Measurements from ENCODE around the gene ACTG2.
"Not testable (repeated sequence)": the region's sequence is repeated elsewhere in the genome, so short reads cannot be mapped to it uniquely, and the experiment has no call there.

The ACTG2 gene

DNA sequence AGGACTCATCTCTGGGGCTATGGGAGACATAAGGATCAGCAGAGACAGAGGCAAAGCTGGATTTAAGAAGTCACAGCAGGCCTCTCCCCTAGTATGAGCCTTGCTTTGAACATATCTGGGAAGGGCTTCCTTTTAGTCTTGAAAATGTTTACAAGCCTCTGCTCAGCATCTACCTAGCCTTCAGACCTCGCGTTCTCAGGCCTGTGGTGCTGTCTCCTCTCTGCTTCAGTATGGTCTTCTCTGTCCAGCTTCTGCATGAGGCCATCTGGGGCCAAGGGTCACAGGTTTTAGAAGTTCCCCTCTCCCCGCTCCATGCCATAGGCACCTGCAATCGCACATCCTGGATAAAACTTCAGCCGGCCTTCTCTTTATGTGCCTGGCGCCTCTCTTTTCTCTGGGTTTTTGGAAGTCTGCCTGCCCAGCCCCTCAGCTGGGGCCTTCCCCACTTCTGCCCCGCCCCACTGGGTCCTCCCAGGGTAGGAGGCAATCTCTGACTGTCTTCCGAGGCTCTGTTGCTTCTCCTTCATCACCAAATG is 7.1 kb downstream of the ACTG2 start:
- Histone ChIP-seq H3K4me1 (peaks cover 20% of the 10 kb centered on the region), H3K4me3 (no peak overlapping the region), H3K27me3 (no peaks in the 10 kb centered on the region), H3K9me3 (no peaks in the 10 kb centered on the region), H3K27ac (no peak overlapping the region), H4K20me1 (peaks cover 14% of the 10 kb centered on the region; the same call in 1 of the 2 replicates), H3K36me3 (no peaks in the 10 kb centered on the region), H3K9ac (no peak overlapping the region), H3K4me2 (no peak overlapping the region)
- TF ChIP-seq Cebpa-rat (IDR thresholded peaks at IDR 0.05), result no peak

DNA sequence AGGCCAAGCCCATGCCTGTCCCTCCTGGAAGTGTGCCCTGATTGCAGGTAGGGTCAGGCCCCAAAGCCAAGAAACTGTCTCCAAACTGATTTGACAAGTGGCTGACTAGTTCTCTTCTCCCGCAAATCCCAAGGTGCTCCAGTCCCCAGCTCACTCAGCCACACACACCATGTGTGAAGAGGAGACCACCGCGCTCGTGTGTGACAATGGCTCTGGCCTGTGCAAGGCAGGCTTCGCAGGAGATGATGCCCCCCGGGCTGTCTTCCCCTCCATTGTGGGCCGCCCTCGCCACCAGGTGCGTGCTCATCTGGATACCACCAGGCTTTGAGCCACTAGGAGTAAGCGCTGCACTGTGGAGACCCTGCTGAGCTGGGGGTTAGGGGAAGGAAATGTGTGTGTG is 8.3 kb downstream of the ACTG2 start:
- H3K9me3 ChIP-seq, result no peaks in the 10 kb centered on the region
- no peak overlapping the region for H3K27ac ChIP-seq
- H3K4me1 ChIP-seq, result peaks cover 16% of the 10 kb centered on the region
- H3K36me3 ChIP-seq, result no peaks in the 10 kb centered on the region
- H3K27me3 ChIP-seq, result no peaks in the 10 kb centered on the region
- no peak overlapping the region for H3K4me2 ChIP-seq
- H3K4me3 ChIP-seq, result no peak overlapping the region
- no peak for TF ChIP-seq Cebpa-rat (IDR thresholded peaks at IDR 0.05)
- peaks cover 12% of the 10 kb centered on the region; the same call in 1 of the 2 replicates for H4K20me1 ChIP-seq
- H3K9ac ChIP-seq, result no peak overlapping the region

DNA sequence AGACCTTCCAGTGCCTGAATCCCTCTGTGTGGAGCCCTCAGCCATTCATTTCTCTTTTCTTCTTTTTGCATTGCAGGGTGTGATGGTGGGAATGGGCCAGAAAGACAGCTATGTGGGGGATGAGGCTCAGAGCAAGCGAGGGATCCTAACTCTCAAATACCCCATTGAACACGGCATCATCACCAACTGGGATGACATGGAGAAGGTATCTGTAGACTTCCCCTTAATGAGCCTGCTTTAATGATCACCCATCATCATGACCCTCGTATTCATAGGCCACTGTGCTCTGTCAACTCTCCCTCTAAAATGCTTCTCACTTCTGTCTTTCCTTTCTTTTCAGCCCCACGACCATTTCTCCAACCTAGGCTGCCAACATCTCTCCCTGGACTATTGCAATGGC is 9.5 kb downstream of the ACTG2 start:
- Histone ChIP-seq H3K36me3 (no peaks in the 10 kb centered on the region), H3K4me3 (no peak overlapping the region), H3K9me3 (no peaks in the 10 kb centered on the region), H3K4me1 (peaks cover 4% of the 10 kb centered on the region), H3K9ac (no peak overlapping the region), H3K27me3 (no peaks in the 10 kb centered on the region), H3K4me2 (no peak overlapping the region), H3K27ac (no peak overlapping the region), H4K20me1 (peaks cover 1% of the 10 kb centered on the region; the same call in 1 of the 2 replicates)
- no peak for TF ChIP-seq Cebpa-rat (IDR thresholded peaks at IDR 0.05)

DNA sequence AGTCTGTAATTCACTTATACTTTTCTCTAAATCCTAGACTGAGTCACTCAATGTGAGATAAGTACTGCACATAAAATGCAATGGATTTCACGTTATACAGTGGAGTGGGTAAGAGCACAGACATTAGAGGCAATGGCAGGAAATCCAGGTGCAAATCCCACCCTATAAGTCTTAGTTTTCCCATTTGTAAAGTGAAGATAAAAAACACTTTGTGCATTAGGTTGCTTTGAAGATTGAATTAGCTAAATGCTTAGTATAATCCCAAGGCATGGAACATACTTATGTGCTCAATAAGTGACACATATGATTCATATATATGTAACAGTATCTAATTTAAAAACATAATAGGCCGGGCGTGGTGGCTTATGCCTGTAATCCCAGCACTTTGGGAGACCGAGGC is 10.5 kb downstream of the ACTG2 start:
- Histone ChIP-seq H3K27ac (no peak overlapping the region), H3K36me3 (no peaks in the 10 kb centered on the region), H4K20me1 (no peaks in the 10 kb centered on the region), H3K4me3 (no peak overlapping the region), H3K9ac (no peak overlapping the region), H3K4me2 (no peak overlapping the region), H3K27me3 (no peaks in the 10 kb centered on the region), H3K9me3 (no peaks in the 10 kb centered on the region), H3K4me1 (no peaks in the 10 kb centered on the region; the same call in 1 of the 2 replicates)
- TF ChIP-seq Cebpa-rat (IDR thresholded peaks at IDR 0.05), result no peak

DNA sequence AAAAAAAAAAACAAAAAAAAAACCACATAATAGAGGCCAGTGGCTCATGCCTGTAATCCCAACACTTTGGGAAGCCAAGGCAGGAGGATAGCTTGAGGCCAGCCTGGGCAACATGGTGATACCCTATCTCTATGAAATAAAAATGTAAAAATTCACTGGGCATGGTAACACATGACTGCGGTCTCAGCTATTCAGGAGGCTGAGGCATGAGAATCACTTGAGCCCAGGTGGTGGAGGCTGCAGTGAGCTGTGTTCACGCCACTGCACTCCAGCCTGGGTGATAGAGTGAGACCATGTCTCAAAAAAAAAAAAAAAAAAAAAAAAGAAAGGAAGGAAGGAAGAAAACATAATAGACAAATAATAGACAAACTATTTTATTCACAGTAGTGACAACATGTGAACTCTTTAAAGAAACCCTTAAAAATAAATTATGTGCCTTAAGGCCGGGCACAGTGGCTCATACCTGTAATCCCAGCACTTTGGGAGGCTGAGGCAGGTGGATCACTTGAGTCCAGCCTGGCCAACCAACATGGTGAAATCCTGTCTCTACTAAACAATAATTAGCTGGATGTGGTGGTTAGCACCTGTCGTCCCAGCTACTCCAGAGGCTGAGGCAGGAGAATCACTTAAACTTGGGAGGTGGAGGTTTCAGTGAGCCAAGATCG is 11.3 kb downstream of the ACTG2 start:
- not testable (repeated sequence) for H3K36me3 ChIP-seq, H4K20me1 ChIP-seq, H3K27ac ChIP-seq, H3K4me2 ChIP-seq, H3K9me3 ChIP-seq, H3K9ac ChIP-seq, H3K27me3 ChIP-seq, H3K4me3 ChIP-seq, H3K4me1 ChIP-seq

DNA sequence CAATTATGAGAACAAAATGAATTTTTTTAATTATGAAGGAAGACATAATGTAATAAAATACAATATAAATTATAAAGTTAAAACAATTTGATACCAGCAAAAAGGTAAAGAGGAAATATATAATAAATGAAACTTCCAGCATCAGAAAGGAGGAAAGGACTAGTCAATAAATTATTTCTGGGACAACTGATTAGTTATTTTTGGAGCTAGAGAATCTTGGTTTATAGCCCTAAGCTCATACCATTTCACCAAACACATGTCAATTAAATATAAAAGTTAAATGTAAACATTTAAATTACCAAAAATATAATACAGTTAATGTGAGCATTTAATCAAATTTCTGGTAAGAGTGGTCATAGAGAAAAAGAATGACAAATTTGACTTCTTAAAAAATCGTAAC is 12.1 kb downstream of the ACTG2 start:
- Histone ChIP-seq H3K4me1 (no peaks in the 10 kb centered on the region; the same call in 1 of the 2 replicates), H3K4me3 (no peak overlapping the region), H3K27ac (no peak overlapping the region), H3K36me3 (no peaks in the 10 kb centered on the region), H3K4me2 (no peak overlapping the region), H3K9ac (no peak overlapping the region), H3K9me3 (no peaks in the 10 kb centered on the region), H4K20me1 (no peaks in the 10 kb centered on the region), H3K27me3 (no peaks in the 10 kb centered on the region)
- TF ChIP-seq Cebpa-rat (IDR thresholded peaks at IDR 0.05), result no peak

DNA sequence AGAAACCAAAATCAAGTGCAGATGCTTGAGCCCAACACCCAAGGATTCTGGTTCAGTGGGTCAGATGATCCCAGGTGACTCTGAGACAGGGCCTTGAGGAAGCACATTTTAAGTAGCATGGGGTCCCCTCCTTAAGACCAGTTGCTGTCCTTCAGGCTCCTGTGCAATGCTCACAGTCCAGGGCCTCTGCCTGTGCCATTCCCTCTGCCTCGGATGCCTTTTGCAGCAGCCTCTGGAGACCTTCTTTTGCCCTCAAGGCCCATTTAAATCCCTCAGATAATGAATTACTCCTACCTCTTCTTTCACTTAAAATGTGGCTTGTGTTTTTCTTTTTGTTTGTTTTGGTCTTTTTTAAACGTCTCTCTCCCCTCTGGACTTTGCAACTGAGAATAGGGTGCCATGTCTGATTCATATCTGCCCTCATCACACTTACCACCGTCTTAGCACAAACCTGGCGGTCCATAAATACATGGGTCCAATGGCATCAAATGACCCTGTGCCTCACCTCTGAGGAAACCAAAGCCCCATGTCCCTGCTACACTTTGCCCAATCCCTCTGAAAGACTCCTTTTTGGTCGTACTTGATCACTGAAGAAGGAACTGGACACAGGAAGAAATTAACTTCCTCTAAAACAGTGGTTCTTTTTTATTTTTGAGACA is 14.2 kb downstream of the ACTG2 start:
- Histone ChIP-seq H3K9me3 (no peaks in the 10 kb centered on the region), H3K27me3 (no peaks in the 10 kb centered on the region), H3K27ac (no peak overlapping the region), H4K20me1 (no peaks in the 10 kb centered on the region), H3K4me3 (no peak overlapping the region), H3K4me2 (no peak overlapping the region), H3K36me3 (no peaks in the 10 kb centered on the region), H3K4me1 (no peaks in the 10 kb centered on the region; the same call in 1 of the 2 replicates), H3K9ac (no peak overlapping the region)
- no peak for TF ChIP-seq Cebpa-rat (IDR thresholded peaks at IDR 0.05)

DNA sequence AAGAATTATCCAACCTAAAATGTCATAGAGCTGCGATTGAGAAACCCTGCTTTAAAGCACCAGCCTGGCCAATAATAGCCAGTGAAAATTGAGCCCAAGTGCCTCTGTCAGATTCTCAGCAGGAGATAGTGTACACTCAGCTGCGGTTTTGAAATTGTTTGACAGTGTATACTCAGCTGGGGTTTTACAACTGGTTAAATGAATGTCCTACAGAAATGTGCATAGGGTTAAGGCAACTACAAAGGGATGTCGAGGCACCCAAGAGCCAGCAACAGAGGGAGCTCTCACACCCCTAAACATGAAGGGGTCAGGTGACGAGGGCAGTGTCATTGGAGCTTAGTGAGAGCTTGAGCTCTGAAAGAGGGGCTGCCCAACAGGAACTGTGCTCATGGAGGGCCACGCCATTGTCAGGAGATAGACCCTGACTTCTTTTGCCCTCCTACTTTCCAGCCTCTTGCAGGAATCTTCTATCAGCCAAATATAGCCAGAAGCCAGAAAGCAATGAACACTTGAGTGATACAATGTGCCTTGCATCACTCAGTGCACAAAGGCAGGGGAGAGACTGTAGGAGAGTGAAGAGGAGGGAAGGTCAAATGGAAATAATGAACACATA is 15.1 kb downstream of the ACTG2 start:
- H3K27me3 ChIP-seq, result no peaks in the 10 kb centered on the region
- H3K4me3 ChIP-seq, result no peak overlapping the region
- no peaks in the 10 kb centered on the region for H3K36me3 ChIP-seq
- no peak overlapping the region for H3K27ac ChIP-seq
- no peaks in the 10 kb centered on the region for H3K9me3 ChIP-seq
- no peak overlapping the region for H3K4me2 ChIP-seq
- TF ChIP-seq Cebpa-rat (IDR thresholded peaks at IDR 0.05), result no peak
- no peaks in the 10 kb centered on the region for H4K20me1 ChIP-seq
- no peak overlapping the region for H3K9ac ChIP-seq
- H3K4me1 ChIP-seq, result no peaks in the 10 kb centered on the region; the same call in 1 of the 2 replicates

DNA sequence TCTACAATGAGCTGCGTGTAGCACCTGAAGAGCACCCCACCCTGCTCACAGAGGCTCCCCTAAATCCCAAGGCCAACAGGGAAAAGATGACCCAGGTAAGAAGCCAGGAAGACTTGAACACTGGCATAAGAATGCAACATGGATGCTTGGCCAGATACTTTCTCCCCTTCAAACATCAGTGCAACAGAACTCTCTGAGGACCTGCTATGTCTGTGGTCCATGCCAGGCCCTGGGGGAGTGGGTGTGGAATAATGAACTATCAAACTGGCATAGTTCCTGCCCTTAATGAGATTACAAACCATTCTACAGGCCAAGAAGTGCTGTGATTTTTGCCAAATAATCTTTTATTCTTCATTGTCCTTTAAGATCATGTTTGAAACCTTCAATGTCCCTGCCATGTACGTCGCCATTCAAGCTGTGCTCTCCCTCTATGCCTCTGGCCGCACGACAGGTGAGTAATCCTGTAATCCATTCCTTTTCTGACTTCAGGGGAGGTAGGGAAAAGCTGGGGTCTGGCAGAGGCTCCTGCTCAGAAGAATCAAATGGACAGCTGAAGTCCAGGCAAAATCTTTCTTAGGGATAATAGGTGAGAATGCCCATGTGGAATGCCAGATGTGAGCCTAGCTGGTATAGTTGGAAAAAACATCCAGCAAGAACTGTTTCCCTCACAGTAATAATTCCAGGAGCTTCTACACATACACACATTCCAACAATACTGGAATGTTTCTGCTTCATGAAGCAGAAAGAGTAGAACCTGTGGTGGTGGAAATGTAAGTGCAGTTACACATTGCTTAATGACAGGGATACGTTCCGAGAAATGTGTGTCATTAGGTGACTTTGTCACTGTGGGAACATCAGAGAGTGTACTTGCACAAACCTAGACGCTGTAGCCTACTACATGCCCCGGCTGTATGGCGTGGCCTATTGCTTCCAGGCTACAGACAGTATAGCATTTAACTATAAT is 16.2 kb downstream of the ACTG2 start:
- Histone ChIP-seq H3K9ac (no peak overlapping the region), H3K27ac (no peak overlapping the region), H4K20me1 (no peaks in the 10 kb centered on the region), H3K9me3 (no peaks in the 10 kb centered on the region), H3K27me3 (no peaks in the 10 kb centered on the region), H3K4me3 (no peak overlapping the region), H3K4me1 (no peaks in the 10 kb centered on the region; the same call in 1 of the 2 replicates), H3K36me3 (no peaks in the 10 kb centered on the region), H3K4me2 (no peak overlapping the region)
- no peak for TF ChIP-seq Cebpa-rat (IDR thresholded peaks at IDR 0.05)
